ENCODE results near the gene MOCS1. TPM values are rescaled to one million over a fixed set of nuclear protein-coding genes. Genes with fewer than 3 reads are reported as not detected.

The MOCS1 gene
- total RNA-seq, 1 donor from 2014 or later: 3.8 TPM

DNA sequence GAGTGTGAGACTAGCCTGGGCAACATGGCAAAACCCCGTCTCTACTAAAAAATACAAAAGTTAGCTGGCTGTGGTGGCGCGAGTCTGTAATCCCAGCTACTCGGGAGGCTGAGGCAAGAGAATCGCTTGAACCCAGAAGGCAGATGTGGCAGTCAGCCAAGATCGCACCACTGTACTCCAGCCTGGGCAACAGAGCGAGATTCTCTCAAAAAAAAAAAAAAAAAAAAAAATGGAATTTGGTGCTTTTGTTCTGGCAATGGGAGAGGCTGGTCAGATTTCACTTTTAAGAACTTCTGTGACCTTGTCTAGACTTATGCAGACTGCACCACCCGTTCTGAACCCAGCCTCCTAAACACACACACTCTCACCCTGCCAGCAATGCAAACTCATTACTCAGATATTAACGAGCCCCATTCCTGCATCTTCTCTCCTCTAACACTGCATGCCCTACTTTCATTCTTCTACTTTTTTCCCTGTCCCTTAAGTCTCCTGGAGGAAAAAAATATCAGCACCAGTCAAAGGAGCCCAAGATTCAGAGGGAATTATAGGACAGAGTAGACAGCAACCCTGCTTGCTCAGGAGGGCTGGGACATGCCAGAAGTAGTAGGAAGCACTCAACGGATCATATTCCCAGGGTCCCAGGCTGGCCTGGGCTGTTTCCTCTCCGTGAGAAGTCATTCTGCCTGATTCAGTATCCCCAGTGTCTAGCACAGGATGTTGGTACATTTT, 4.4 kb downstream of the MOCS1 start:
- no peak overlapping the region for H3K27ac Mint-ChIP-seq
- no peaks in the 10 kb centered on the region for H3K9me3 Mint-ChIP-seq
- TF ChIP-seq, protein P1, sequence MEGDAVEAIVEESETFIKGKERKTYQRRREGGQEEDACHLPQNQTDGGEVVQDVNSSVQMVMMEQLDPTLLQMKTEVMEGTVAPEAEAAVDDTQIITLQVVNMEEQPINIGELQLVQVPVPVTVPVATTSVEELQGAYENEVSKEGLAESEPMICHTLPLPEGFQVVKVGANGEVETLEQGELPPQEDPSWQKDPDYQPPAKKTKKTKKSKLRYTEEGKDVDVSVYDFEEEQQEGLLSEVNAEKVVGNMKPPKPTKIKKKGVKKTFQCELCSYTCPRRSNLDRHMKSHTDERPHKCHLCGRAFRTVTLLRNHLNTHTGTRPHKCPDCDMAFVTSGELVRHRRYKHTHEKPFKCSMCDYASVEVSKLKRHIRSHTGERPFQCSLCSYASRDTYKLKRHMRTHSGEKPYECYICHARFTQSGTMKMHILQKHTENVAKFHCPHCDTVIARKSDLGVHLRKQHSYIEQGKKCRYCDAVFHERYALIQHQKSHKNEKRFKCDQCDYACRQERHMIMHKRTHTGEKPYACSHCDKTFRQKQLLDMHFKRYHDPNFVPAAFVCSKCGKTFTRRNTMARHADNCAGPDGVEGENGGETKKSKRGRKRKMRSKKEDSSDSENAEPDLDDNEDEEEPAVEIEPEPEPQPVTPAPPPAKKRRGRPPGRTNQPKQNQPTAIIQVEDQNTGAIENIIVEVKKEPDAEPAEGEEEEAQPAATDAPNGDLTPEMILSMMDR (IDR thresholded peaks at IDR 0.05; ENCODE audit: unreplicated experiment): no peak
- peaks cover 5% of the 10 kb centered on the region for H3K27me3 Mint-ChIP-seq (ENCODE audit: low read depth)
- peaks cover 6% of the 10 kb centered on the region for H3K4me1 Mint-ChIP-seq
- no peak overlapping the region for H3K4me3 Mint-ChIP-seq
- H3K36me3 Mint-ChIP-seq: no peaks in the 10 kb centered on the region
- no peak for DNase-seq (ENCODE audit: low spot score in 2 of 2, unreplicated experiment in 2 of 2)

DNA sequence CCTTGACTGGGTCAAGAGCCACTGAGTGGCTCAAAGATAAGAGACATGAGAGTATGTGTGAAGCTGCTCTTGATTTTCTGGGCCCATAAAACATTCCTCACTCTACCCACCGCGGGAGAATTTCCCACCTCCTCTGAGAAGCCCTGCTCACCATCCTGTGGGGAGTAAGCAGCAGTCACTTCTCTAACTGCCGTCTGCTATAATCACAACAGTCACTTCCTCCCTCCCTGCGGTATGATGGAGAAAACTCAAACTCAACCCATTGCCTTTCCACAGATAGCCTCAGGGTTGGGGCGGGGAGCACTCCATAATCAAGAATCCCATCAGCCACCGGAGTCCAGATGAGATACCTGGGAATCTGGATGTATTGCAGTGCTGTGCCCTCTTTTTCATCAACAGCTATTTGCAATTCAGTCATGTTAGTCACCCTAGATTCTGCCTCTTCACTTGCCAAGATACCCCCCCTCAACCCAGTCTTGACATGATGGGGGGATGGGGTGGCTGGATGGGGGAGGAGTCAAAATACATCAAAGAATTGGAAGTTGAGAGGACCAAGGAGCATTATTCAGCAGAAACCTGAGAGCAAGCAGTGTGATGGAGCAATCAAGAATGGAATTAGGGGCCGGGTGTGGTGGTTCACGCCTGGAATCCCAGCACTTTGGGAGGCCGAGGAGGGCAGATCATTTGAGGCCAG, 5.1 kb downstream of the MOCS1 start:
- Mint-ChIP-seq H3K27me3 (ENCODE audit: low read depth) (peaks cover 5% of the 10 kb centered on the region), H3K9me3 (no peaks in the 10 kb centered on the region), H3K4me3 (no peak overlapping the region), H3K36me3 (no peaks in the 10 kb centered on the region), H3K4me1 (peaks cover 4% of the 10 kb centered on the region), H3K27ac (no peak overlapping the region)
- DNase-seq (ENCODE audit: low spot score in 2 of 2, unreplicated experiment in 2 of 2): no peak
- TF ChIP-seq, protein P1 (IDR thresholded peaks at IDR 0.05; ENCODE audit: unreplicated experiment): no peak

DNA sequence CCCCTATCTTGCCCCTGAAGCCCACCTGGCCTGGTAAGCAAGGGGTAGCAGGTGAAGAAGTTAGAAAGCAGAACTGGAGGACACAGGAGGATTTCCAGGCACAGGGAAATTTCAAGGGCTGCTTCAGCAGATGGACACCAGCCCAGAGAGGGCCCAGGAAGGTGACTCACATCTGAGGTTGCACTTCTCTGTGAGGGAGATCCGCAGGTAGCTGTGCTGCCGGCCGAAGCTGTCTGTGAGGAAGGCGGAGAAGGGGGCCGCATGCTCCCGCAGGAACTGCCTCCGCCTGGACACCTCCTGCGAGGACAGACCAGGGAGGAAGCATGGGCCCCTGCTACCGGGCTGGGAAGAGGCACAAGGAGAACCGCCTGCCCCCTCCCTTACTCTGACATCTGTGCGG, 7.1 kb downstream of the MOCS1 start:
- Mint-ChIP-seq H3K4me1 (no peaks in the 10 kb centered on the region), H3K27me3 (ENCODE audit: low read depth) (no peaks in the 10 kb centered on the region), H3K27ac (no peak overlapping the region), H3K4me3 (no peak overlapping the region), H3K36me3 (no peaks in the 10 kb centered on the region), H3K9me3 (no peaks in the 10 kb centered on the region)
- TF ChIP-seq, protein P1 (IDR thresholded peaks at IDR 0.05; ENCODE audit: unreplicated experiment): no peak
- DNase-seq (ENCODE audit: low spot score in 2 of 2, unreplicated experiment in 2 of 2): no peak

DNA sequence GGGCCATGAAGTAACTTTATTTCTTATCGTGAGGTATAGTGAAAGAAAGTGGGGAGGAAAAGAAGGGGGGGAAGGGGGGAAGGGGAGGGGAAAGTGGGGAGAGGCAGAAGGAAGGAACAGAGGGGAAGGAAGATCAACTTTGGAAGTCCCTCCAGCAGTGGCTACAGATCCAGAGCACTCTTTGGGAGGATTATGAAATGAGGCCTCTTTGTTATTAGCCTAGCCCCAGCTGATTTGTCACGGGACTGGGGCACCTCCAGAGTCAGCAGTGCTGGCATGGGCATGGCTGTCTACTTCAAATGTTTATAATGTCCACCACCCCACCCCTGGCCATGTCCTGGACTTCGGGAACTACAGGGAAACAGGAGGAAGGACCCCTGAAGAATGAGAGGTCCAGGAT, 7.6 kb downstream of the MOCS1 start:
- Mint-ChIP-seq H3K27ac (no peak overlapping the region), H3K4me3 (no peak overlapping the region), H3K36me3 (no peaks in the 10 kb centered on the region), H3K4me1 (no peaks in the 10 kb centered on the region), H3K27me3 (ENCODE audit: low read depth) (no peaks in the 10 kb centered on the region), H3K9me3 (no peaks in the 10 kb centered on the region)
- no peak for DNase-seq (ENCODE audit: low spot score in 2 of 2, unreplicated experiment in 2 of 2)
- TF ChIP-seq, protein P1 (IDR thresholded peaks at IDR 0.05; ENCODE audit: unreplicated experiment): no peak

DNA sequence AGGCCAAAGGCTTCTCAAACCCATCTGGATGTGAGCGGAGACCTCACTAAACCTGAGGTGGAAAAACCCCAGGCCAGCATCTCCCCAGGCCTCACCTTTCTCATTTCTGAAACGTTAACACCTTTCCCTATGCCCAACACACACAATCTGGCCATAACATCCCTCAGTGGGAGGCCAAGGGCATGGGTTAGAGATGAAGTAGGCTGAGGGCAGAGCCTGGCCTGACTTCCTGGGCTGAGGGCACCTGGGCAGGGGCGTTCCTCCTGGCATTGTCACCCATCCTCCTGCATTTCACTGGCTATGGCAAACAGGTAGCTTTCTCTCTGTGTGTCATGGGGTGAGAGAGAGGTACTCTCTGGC, 8.4 kb downstream of the MOCS1 start:
- Mint-ChIP-seq H3K9me3 (no peaks in the 10 kb centered on the region), H3K4me3 (no peak overlapping the region), H3K4me1 (no peaks in the 10 kb centered on the region), H3K27me3 (ENCODE audit: low read depth) (no peaks in the 10 kb centered on the region), H3K27ac (no peak overlapping the region), H3K36me3 (no peaks in the 10 kb centered on the region)
- TF ChIP-seq, protein P1 (IDR thresholded peaks at IDR 0.05; ENCODE audit: unreplicated experiment): no peak
- DNase-seq (ENCODE audit: low spot score in 2 of 2, unreplicated experiment in 2 of 2): no peak

Data from mesothelial cell of epicardium (in vitro differentiated cells).